Stimulated activated effector memory CD8-positive, alpha-beta T cell treated with anti-CD3 and anti-CD28 coated beads, Interleukin-12 subunit alpha, Interleukin-12 subunit beta, amount 100 ng/mL, for 72 hours (primary cell): ENCODE results near the gene GLRX.
"Not testable (repeated sequence)": the region's sequence is repeated elsewhere in the genome, so short reads cannot be mapped to it uniquely, and the experiment has no call there.

Source experiments
- ATAC-seq: fragments of 150-1000 bp; cut with Tn5 transposase; 2 replicates; pipeline ENCODE4 v1.10.0; 2021
- DNase-seq, 2 donors: peaks; one replicate each; pipeline ENCODE4 v3.0.0; 2021 to 2022; ENCODE audit warnings: low spot score in 2 of 2
- H3K27ac Mint-ChIP-seq: one replicate; pipeline ENCODE4 v1.8.0; 2022; ENCODE audit warnings: mild to moderate bottlenecking, mixed read lengths
- H3K36me3 Mint-ChIP-seq: one replicate; pipeline ENCODE4 v1.8.0; 2022; ENCODE audit warnings: mild to moderate bottlenecking, mixed read lengths
- H3K4me1 Mint-ChIP-seq: one replicate; pipeline ENCODE4 v1.8.0; 2022; ENCODE audit warnings: mixed read lengths
- H3K4me3 Mint-ChIP-seq: one replicate; pipeline ENCODE4 v1.8.0; 2022; ENCODE audit warnings: mild to moderate bottlenecking, mixed read lengths
- H3K9me3 Mint-ChIP-seq: one replicate; pipeline ENCODE4 v1.8.0; 2022; ENCODE audit warnings: mixed read lengths

Gene GLRX

GRCh38 chr5:95822542-95823181 lies at the start of gene GLRX:
Gene GLRX, minus strand, starts transcription at chr5:95822726. Its CDS starts 64 bp downstream, at chr5:95822662.
- peak within 1 kb of the TSS; percentile 89 for H3K4me3 Mint-ChIP-seq

GRCh38 chr5:95871146-95871806 lies 48.8 kb upstream of the GLRX start:
- H3K36me3 Mint-ChIP-seq = no peaks in the 10 kb centered on the region
- peak overlapping the region; percentile 65 for H3K4me3 Mint-ChIP-seq
- H3K4me1 Mint-ChIP-seq = peaks cover 57% of the 10 kb centered on the region
- H3K27ac Mint-ChIP-seq = peak overlapping the region; percentile 91
- DNase-seq = peak in 1 of 2 donors; percentile 44
- no peak for ATAC-seq
- H3K9me3 Mint-ChIP-seq = no peaks in the 10 kb centered on the region

More at GRCh38 chr5:95822542-95823181, at the start of gene GLRX:
- Mint-ChIP-seq H3K36me3 (peaks cover 8% of the 10 kb centered on the region), H3K4me1 (peaks cover 60% of the 10 kb centered on the region), H3K9me3 (no peaks in the 10 kb centered on the region), H3K27ac (peak within 1 kb of the TSS; percentile 93)
- DNase-seq = peak; percentile 14 to 78
- peak; percentile 33 for ATAC-seq

GRCh38 chr5:95870105-95870672 lies 47.7 kb upstream of the GLRX start:
- H3K4me3 Mint-ChIP-seq = peak overlapping the region; percentile 65
- H3K36me3 Mint-ChIP-seq = no peaks in the 10 kb centered on the region
- peak; percentile 89 for ATAC-seq
- peak overlapping the region; percentile 91 for H3K27ac Mint-ChIP-seq
- H3K4me1 Mint-ChIP-seq = peaks cover 63% of the 10 kb centered on the region
- H3K9me3 Mint-ChIP-seq = no peaks in the 10 kb centered on the region
- DNase-seq = peak in 1 of 2 donors; percentile 82

GRCh38 chr5:95869173-95869855 lies 46.8 kb upstream of the GLRX start:
- peak overlapping the region; percentile 65 for H3K4me3 Mint-ChIP-seq
- not testable (repeated sequence) for H3K36me3 Mint-ChIP-seq, H3K9me3 Mint-ChIP-seq
- H3K4me1 Mint-ChIP-seq = peaks cover 68% of the 10 kb centered on the region
- DNase-seq (peak in 1 of 2 donors; percentile 76), ATAC-seq (peak; percentile 68)
- H3K27ac Mint-ChIP-seq = peak overlapping the region; percentile 91

- Mint-ChIP-seq H3K9me3 (no peaks in the 10 kb centered on the region), H3K27ac (no peak overlapping the region), H3K4me3 (no peak overlapping the region), H3K36me3 (no peaks in the 10 kb centered on the region), H3K4me1 (peaks cover 69% of the 10 kb centered on the region)
- no peak for ATAC-seq
- no peak for DNase-seq
These were observed 45.6 kb upstream of the GLRX start for GRCh38 chr5:95868136-95868535.

- Mint-ChIP-seq H3K9me3 (no peaks in the 10 kb centered on the region), H3K36me3 (peaks cover 6% of the 10 kb centered on the region), H3K4me3 (no peak overlapping the region), H3K4me1 (peaks cover 77% of the 10 kb centered on the region), H3K27ac (peak overlapping the region; percentile 67)
- DNase-seq (no peak), ATAC-seq (no peak)
These were observed 44.0 kb upstream of the GLRX start for GRCh38 chr5:95866435-95867040.

- no peak for ATAC-seq
- H3K36me3 Mint-ChIP-seq = peaks cover 6% of the 10 kb centered on the region
- no peaks in the 10 kb centered on the region for H3K9me3 Mint-ChIP-seq
- no peak overlapping the region for H3K4me3 Mint-ChIP-seq
- H3K27ac Mint-ChIP-seq = no peak overlapping the region
- no peak for DNase-seq
- H3K4me1 Mint-ChIP-seq = peaks cover 72% of the 10 kb centered on the region
These were observed 42.5 kb upstream of the GLRX start for GRCh38 chr5:95864944-95865504.

- peak overlapping the region; percentile 9 for H3K27ac Mint-ChIP-seq
- H3K4me1 Mint-ChIP-seq = peaks cover 72% of the 10 kb centered on the region
- no peaks in the 10 kb centered on the region for H3K9me3 Mint-ChIP-seq
- peaks cover 6% of the 10 kb centered on the region for H3K36me3 Mint-ChIP-seq
- ATAC-seq = no peak
- H3K4me3 Mint-ChIP-seq = no peak overlapping the region
- no peak for DNase-seq
These were observed 41.9 kb upstream of the GLRX start for GRCh38 chr5:95864456-95864855.

- Mint-ChIP-seq H3K4me3 (no peak overlapping the region), H3K4me1 (peaks cover 72% of the 10 kb centered on the region), H3K36me3 (peaks cover 11% of the 10 kb centered on the region), H3K27ac (peak overlapping the region; percentile 9), H3K9me3 (no peaks in the 10 kb centered on the region)
- ATAC-seq (no peak), DNase-seq (no peak)
These were observed 40.8 kb upstream of the GLRX start for GRCh38 chr5:95863383-95863757.

- ATAC-seq (no peak), DNase-seq (no peak)
- H3K36me3 Mint-ChIP-seq = peaks cover 11% of the 10 kb centered on the region
- H3K9me3 Mint-ChIP-seq = no peaks in the 10 kb centered on the region
- peaks cover 71% of the 10 kb centered on the region for H3K4me1 Mint-ChIP-seq
- peak overlapping the region; percentile 35 for H3K4me3 Mint-ChIP-seq
- peak overlapping the region; percentile 9 for H3K27ac Mint-ChIP-seq
These were observed 40.3 kb upstream of the GLRX start for GRCh38 chr5:95862671-95863382.

GRCh38 chr5:95861864-95862561 lies 39.5 kb upstream of the GLRX start:
- H3K27ac Mint-ChIP-seq = peak overlapping the region; percentile 9
- H3K4me3 Mint-ChIP-seq = peak overlapping the region; percentile 35

GRCh38 chr5:95861221-95861863 lies 38.8 kb upstream of the GLRX start:
- peaks cover 59% of the 10 kb centered on the region for H3K4me1 Mint-ChIP-seq
- H3K4me3 Mint-ChIP-seq = peak overlapping the region; percentile 35
- H3K36me3 Mint-ChIP-seq = peaks cover 11% of the 10 kb centered on the region
- no peaks in the 10 kb centered on the region for H3K9me3 Mint-ChIP-seq
- no peak for ATAC-seq
- DNase-seq = no peak
- peak overlapping the region; percentile 9 for H3K27ac Mint-ChIP-seq

More at GRCh38 chr5:95861864-95862561, 39.5 kb upstream of the GLRX start:
- DNase-seq (no peak), ATAC-seq (peak; percentile 31)
- no peaks in the 10 kb centered on the region for H3K9me3 Mint-ChIP-seq
- peaks cover 11% of the 10 kb centered on the region for H3K36me3 Mint-ChIP-seq
- H3K4me1 Mint-ChIP-seq = peaks cover 66% of the 10 kb centered on the region

- Mint-ChIP-seq H3K36me3 (peaks cover 11% of the 10 kb centered on the region), H3K4me3 (peak overlapping the region; percentile 40), H3K27ac (peak overlapping the region; percentile 33), H3K9me3 (no peaks in the 10 kb centered on the region), H3K4me1 (peaks cover 47% of the 10 kb centered on the region)
- ATAC-seq (no peak), DNase-seq (no peak)
These were observed 37.1 kb upstream of the GLRX start for GRCh38 chr5:95859661-95860060.
